Common myeloid progenitor, CD34-positive (primary cell): ENCODE results near the gene ECE2.

Experiments
- CTCF ChIA-PET: fragments of 350-600 bp; sonication (Branson Sonifier 250); formaldehyde crosslinking; loops from one replicate; lab custom pipeline; 2021; ENCODE audit warnings: antibody characterized with exemption; lab: Charles Lee
- POLR2A ChIA-PET: fragments of 350-600 bp; sonication (Branson Sonifier 250); formaldehyde crosslinking; loops from one replicate; lab custom pipeline; 2021; ENCODE audit warnings: antibody characterized with exemption; lab: Charles Lee
- DNase-seq, 3 donors: peaks; one replicate each; pipeline versions ENCODE4 v3.0.0 to v3.0.0-alpha.2; 2013
- H3K27ac ChIP-seq, 2 experiments: 1 replicate in 1 of 2; 2 replicates in 1 of 2; pipeline ENCODE4 v1.7.0; 2013; ENCODE audit warnings: inconsistent platforms in 2 of 2, low read length in 2 of 2, mild to moderate bottlenecking in 2 of 2, low read depth in 1 of 2, moderate library complexity in 1 of 2; ENCODE audit not compliant: severe bottlenecking in 2 of 2, insufficient read depth in 1 of 2, poor library complexity in 1 of 2
- H3K27me3 ChIP-seq, 5 experiments: replicated peaks in 2 of 5; 1 replicate in 3 of 5; 2 replicates in 2 of 5; pipeline versions ENCODE4 v1.6.1 to v1.7.0; 2013; ENCODE audit warnings: low read length in 4 of 5, mild to moderate bottlenecking in 2 of 5, moderate library complexity in 2 of 5, inconsistent platforms in 1 of 5; ENCODE audit not compliant: insufficient read depth in 5 of 5, control insufficient read depth in 4 of 5
- H3K36me3 ChIP-seq, 4 experiments: 1 replicate in 2 of 4; 2 replicates in 2 of 4; pipeline versions ENCODE4 v1.6.1 to v1.7.0; 2013; ENCODE audit warnings: low read length in 3 of 4, control low read depth in 1 of 4, mild to moderate bottlenecking in 1 of 4; ENCODE audit not compliant: control insufficient read depth in 4 of 4, insufficient read depth in 4 of 4
- H3K4me1 ChIP-seq, 4 experiments: 1 replicate in 3 of 4; 2 replicates in 1 of 4; pipeline versions ENCODE4 v1.6.1 to v1.7.1; 2013; ENCODE audit warnings: low read length in 3 of 4, mild to moderate bottlenecking in 3 of 4, control low read depth in 1 of 4, inconsistent platforms in 1 of 4, moderate library complexity in 1 of 4; ENCODE audit not compliant: control insufficient read depth in 4 of 4, insufficient read depth in 4 of 4; ENCODE audit errors: control extremely low read depth in 1 of 4
- H3K4me3 ChIP-seq, 7 experiments: 1 replicate in 4 of 7; 2 replicates in 3 of 7; pipeline versions ENCODE4 v1.5.1 to v1.7.0; 2013; ENCODE audit warnings: mild to moderate bottlenecking in 7 of 7, low read length in 6 of 7, moderate library complexity in 6 of 7, inconsistent platforms in 2 of 7, low read depth in 2 of 7, control low read depth in 1 of 7; ENCODE audit not compliant: insufficient read depth in 4 of 7, control insufficient read depth in 1 of 7; ENCODE audit errors: extremely low read depth in 1 of 7
- H3K9me3 ChIP-seq, 5 experiments: 1 replicate in 4 of 5; 2 replicates in 1 of 5; pipeline versions ENCODE4 v1.6.1 to v1.7.1; 2013; ENCODE audit warnings: low read length in 4 of 5, mild to moderate bottlenecking in 2 of 5, inconsistent platforms in 1 of 5, low read depth in 1 of 5, moderate library complexity in 1 of 5; ENCODE audit not compliant: control insufficient read depth in 4 of 5, insufficient read depth in 2 of 5; ENCODE audit errors: control extremely low read depth in 1 of 5
- WGBS: methylation state at CpG from one replicate; pipeline ENCODE4 v1.1.5; 2013; ENCODE audit not compliant: insufficient coverage; 5-methylcytosine and 5-hydroxymethylcytosine counted together

Gene ECE2

DNA sequence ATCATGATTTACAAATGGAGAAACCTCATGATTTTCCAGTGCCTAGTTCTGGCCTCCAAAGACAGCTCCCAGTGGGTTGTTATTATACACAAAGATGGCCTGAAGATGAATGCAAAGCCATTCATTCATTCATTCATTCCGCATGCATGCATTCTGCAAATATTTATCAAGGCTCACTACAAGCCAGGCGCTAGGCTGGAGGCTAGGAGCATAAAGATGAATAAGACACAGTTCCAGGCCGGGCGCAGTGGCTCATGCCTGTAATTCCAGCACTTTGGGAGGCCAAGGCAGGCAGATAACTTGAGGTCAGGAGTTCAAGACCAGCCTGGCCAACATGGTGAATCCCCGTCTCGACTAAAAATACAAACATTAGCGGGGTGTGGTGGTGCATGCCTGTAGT lies 20.8 kb downstream of the ECE2 start:
- H3K4me1 ChIP-seq, result peaks cover 6 to 14% (median 13%) of the 10 kb centered on the region in 4 experiments
- DNase-seq, result no peak
- H3K9me3 ChIP-seq, result no peaks in the 10 kb centered on the region
- WGBS, result 100% methylated on average over 4 of the region's 7 CpGs
- H3K27me3 ChIP-seq, result peaks cover 0 to 7% (median 0%) of the 10 kb centered on the region in 5 experiments
- peaks cover 4 to 12% (median 8%) of the 10 kb centered on the region in 4 experiments for H3K36me3 ChIP-seq
- H3K4me3 ChIP-seq, result no peak overlapping the region
- no peak overlapping the region for H3K27ac ChIP-seq
- POLR2A ChIA-PET, result no interaction called here
- CTCF ChIA-PET, result interaction anchor here (1.6 kb wide), 1 partner anchor 10 kb away, joined by 6 read pairs; no protein-coding TSS in a partner anchor

DNA sequence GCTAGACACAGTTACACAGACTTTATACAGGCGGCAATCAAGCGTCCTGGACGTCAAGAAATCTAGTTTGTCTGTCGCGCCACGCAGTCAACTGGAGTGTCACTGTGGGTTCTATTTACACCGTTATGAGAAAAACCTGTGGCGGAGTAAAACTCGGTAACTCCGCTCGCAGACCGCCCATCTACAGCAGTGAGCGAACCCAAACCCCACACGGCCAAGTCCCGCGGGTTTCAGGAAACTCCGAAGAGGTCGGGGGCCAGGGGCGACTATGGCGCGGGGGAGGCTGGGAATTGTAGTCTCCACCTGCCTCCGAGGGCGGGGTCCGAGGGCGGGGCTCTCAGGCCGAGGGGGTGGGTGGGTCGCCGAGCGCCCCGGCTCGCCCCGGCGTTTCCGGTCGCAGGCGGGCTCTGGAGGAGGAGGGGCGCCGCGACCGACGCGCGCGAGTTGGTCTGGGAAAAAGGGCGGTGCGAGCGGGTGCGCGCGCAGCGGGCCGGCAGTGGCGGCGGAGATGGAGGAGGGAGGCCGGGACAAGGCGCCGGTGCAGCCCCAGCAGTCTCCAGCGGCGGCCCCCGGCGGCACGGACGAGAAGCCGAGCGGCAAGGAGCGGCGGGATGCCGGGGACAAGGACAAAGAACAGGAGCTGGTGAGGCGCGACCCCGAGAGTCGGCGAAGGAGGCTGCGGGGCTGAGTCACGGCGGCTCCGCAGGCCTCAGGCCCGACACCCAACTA lies 23.1 kb downstream of the ECE2 start, which contains the start of gene PSMD2:
TSS of gene PSMD2 (plus strand) at position 483 of the 729 bp plus-strand sequence. CDS start at position 509, 26 bp downstream.
- Histone ChIP-seq H3K9me3 (no peaks in the 10 kb centered on the region), H3K27me3 (peaks cover 0 to 5% (median 0%) of the 10 kb centered on the region in 5 experiments), H3K27ac (peak within 1 kb of the TSS; percentile 80 to 91), H3K4me3 (peak within 1 kb of the TSS; percentile 80 to 94 (median 90)), H3K36me3 (peaks cover 20 to 35% (median 27%) of the 10 kb centered on the region in 4 experiments), H3K4me1 (peaks cover 6 to 14% (median 11%) of the 10 kb centered on the region in 4 experiments)
- POLR2A ChIA-PET, result no interaction called here
- DNase-seq, result peak; percentile 97 to 98 (median 98)
- CTCF ChIA-PET, result interaction anchor here (1.0 kb wide), 1 partner anchor 71 kb away, joined by 3 read pairs; no protein-coding TSS in a partner anchor
- WGBS, result under 1% methylated on average over 60 of the region's 78 CpGs

DNA sequence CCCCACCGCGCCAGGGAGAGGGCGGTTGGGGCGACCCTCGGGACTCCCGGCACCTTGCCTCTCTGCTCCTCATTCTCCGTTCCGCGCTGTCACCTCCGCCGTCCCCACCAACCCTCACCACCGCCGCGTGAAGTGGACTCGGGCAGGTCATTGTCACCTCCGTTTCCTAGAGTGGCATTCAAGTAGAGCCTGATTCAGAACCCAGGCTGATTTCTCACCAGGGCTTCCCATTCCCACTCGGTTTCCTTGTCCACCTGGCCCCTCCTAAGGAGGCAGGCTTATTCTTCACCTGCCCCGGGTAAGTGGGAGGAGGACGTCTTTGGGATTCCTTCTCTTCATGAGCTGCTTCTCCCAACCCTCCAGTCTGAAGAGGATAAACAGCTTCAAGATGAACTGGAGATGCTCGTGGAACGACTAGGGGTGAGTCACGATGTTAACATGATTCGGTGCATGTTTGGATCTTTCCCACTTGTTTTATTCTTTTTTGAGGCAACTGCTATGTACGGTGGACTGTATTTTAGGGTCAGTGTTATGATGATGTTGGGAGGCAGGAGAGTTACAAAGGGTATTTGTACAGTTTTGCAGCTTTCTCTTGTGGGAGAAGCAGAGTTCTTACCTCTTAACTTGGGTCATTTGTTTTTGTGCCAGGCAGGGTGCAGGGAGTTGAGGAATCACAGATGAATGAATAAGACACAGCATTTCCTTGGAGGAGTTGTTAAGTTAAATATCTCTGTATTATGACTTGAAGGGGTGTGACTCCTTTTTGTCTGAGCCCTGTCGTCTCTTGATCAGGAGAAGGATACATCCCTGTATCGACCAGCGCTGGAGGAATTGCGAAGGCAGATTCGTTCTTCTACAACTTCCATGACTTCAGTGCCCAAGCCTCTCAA lies 23.9 kb downstream of the ECE2 start:
- Histone ChIP-seq H3K27me3 (peaks cover 0 to 5% (median 0%) of the 10 kb centered on the region in 5 experiments), H3K27ac (peak overlapping the region; percentile 80 to 91), H3K4me1 (peaks cover 6 to 14% (median 11%) of the 10 kb centered on the region in 4 experiments), H3K36me3 (peaks cover 25 to 43% (median 33%) of the 10 kb centered on the region in 4 experiments), H3K4me3 (peak overlapping the region; percentile 74 to 92 (median 89)), H3K9me3 (no peaks in the 10 kb centered on the region)
- ChIA-PET POLR2A (no interaction called here), CTCF (interaction anchor here (0.9 to 1.0 kb wide), 3 partner anchors 11 to 71 kb away, joined by 3 to 5 read pairs (median 3); no protein-coding TSS in a partner anchor)
- no peak for DNase-seq
- WGBS, result 22% methylated on average over 20 of the region's 29 CpGs

DNA sequence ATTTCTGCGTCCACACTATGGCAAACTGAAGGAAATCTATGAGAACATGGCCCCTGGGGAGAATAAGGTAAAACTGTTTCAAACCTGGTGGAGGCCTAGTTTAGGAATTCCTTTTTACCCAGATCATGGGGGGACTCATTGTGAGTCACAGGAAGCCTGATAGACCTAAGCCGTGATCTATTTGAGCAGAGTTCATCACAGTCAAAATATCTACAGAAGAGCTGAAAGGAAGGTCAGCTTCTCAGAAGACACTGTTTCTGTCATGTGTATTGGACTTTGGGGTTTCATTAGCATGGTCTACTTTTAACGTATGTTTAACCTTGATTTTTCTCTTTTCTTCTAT lies 24.5 kb downstream of the ECE2 start:
- ChIA-PET POLR2A (no interaction called here), CTCF (interaction anchor here (0.9 kb wide), 4 partner anchors 11 to 73 kb away, joined by 3 to 5 read pairs (median 3); no protein-coding TSS in a partner anchor)
- 100% methylated on average over 2 of the region's 3 CpGs for WGBS
- Histone ChIP-seq H3K27ac (peak overlapping the region in 1 of 2 experiments; percentile 91), H3K27me3 (peaks cover 0 to 5% (median 0%) of the 10 kb centered on the region in 5 experiments), H3K4me3 (peak overlapping the region in 5 of 7 experiments; percentile 40 to 92 (median 89)), H3K36me3 (peaks cover 26 to 47% (median 36%) of the 10 kb centered on the region in 4 experiments), H3K4me1 (peaks cover 6 to 14% (median 11%) of the 10 kb centered on the region in 4 experiments), H3K9me3 (no peaks in the 10 kb centered on the region)
- no peak for DNase-seq

DNA sequence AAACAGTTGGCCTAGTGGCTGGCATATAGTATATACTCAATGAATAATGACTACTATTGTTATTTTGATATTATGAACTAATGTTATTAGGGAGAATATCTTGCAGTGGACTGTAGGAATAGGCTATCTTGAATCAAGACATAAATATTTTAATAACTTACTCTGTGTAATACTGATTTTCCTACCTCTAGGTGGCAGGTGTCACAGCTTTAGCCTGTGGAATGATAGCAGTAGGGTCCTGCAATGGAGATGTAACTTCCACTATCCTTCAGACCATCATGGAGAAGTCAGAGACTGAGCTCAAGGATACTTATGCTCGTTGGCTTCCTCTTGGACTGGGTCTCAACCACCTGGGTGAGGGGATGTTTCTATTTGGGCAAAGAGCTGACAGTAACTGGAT lies 29.8 kb downstream of the ECE2 start:
- CTCF ChIA-PET, result interaction anchor here (1.0 to 2.6 kb wide), 8 partner anchors 13 to 51 kb away, joined by 3 to 10 read pairs (median 4); no protein-coding TSS in a partner anchor
- Histone ChIP-seq H3K27me3 (no peaks in the 10 kb centered on the region), H3K4me1 (peaks cover 0 to under 1% (median under 1%) of the 10 kb centered on the region in 4 experiments), H3K9me3 (no peaks in the 10 kb centered on the region), H3K27ac (no peak overlapping the region), H3K36me3 (peaks cover 43 to 78% (median 64%) of the 10 kb centered on the region in 4 experiments), H3K4me3 (no peak overlapping the region)
- POLR2A ChIA-PET, result no interaction called here
- DNase-seq, result peak; percentile 22 to 52 (median 52)
- no CpG with 5 or more reads among the region's 1 CpG for WGBS

DNA sequence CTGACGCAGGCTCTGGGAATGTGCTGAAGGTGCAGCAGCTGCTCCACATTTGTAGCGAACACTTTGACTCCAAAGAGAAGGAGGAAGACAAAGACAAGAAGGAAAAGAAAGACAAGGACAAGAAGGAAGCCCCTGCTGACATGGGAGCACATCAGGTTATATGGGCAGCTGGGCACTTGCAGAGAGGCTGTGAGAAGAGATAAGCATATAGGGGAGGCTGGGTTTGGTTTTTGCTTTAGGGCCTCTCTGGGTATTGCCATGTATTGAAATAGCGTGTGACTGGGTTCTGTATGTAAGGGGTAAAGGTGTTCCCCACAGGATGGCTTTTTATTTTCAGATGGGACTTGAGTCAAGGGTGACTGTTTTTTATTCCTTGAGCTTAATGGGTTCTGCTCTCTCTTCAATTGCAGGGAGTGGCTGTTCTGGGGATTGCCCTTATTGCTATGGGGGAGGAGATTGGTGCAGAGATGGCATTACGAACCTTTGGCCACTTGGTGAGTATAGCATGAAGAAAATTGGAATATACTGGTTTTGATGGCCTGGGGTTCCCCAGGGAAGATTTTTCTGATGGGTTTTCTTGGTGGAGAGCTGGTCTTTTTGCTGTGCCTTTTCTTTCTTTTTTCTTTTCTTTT lies 30.6 kb downstream of the ECE2 start:
- Histone ChIP-seq H3K27ac (no peak overlapping the region), H3K4me3 (no peak overlapping the region), H3K4me1 (no peaks in the 10 kb centered on the region), H3K9me3 (no peaks in the 10 kb centered on the region), H3K36me3 (peaks cover 40 to 73% (median 59%) of the 10 kb centered on the region in 4 experiments), H3K27me3 (no peaks in the 10 kb centered on the region)
- DNase-seq, result no peak
- ChIA-PET POLR2A (interaction anchor here (0.6 kb wide), 1 partner anchor 37 kb away, joined by 7 read pairs; no protein-coding TSS in a partner anchor), CTCF (interaction anchor here (1.0 to 2.6 kb wide), 8 partner anchors 9 to 50 kb away, joined by 3 to 10 read pairs (median 4); no protein-coding TSS in a partner anchor)
- WGBS, result 100% methylated on average over 3 of the region's 4 CpGs
